Measurements from ENCODE around the gene SAMD1.
A peak's percentile ranks its signal among the peaks of the same experiment; 100 is the strongest.

The SAMD1 gene

DNA sequence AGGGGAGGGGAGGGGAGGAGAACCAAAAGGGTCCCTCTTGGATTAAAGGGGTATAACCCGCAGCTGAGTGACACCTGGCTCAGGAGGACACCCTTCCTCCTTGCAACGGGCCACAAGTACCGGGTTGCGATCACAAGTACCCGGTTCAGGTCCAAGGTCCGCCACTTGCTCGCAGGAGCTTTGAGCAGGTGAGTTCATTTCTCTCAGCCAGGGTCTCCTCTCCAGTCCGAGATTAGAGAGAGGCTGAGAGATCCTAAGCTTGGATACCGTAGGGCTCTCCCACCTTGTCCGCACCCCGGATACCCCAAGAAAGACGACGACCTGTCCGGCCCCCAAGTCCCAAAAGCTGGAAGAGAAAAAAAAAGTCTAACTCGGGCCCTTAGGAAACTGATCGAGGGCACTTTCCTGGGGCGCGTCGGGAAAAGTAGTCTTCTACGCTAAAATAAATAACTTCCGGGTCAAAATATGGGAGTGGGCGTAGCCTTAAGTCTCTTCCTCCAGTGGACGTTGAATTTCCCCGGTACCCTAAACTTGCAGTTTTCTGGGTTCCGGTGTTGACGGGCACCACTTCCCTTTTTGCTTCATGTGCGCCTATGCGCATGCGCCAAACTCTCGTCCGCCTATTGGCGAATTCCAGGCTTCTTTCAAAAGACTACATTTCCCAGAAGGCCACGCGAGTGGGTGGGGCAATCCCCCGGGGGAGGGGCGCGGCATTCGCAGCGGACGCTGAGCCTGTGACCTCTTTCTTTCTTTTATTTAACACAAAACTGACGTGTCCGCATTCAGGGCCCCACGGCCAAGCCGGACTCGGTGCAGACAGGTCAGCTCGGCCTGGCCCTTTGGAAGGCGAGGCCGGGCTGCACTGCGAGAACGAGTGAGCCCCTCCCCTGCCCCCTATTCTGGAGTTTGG is 9.4 kb downstream of the SAMD1 start:
- H2AFZ ChIP-seq (ENCODE audit: low read length): peak overlapping the region; percentile 90
- H3K4me2 ChIP-seq (ENCODE audit: insufficient read depth, low read length, poor library complexity, severe bottlenecking): peak overlapping the region; percentile 98
- H2BK12ac ChIP-seq (ENCODE audit: low read length): no peak overlapping the region
- H3K14ac ChIP-seq (ENCODE audit: low read length): no peak overlapping the region
- no peaks in the 10 kb centered on the region for H3K27me3 ChIP-seq (ENCODE audit: control insufficient read depth in 3 of 3, insufficient read depth in 3 of 3, low read depth in 1 of 3, low read length in 3 of 3)
- H3K36me3 ChIP-seq (replicated peaks in 1 of 2; ENCODE audit: control insufficient read depth in 2 of 2, insufficient read depth in 2 of 2, low read length in 2 of 2): no peaks in the 10 kb centered on the region
- DNase-seq (ENCODE audit: low spot score): peak; percentile 99
- H4K8ac ChIP-seq (ENCODE audit: low read depth, low read length): no peak overlapping the region
- peak overlapping the region; percentile 54 for H3K27ac ChIP-seq (replicated peaks; ENCODE audit: low read length)
- H2BK5ac ChIP-seq (ENCODE audit: low read length): peak overlapping the region; percentile 93
- H3K79me1 ChIP-seq (ENCODE audit: low read depth, low read length): no peaks in the 10 kb centered on the region
- no peak overlapping the region for H4K91ac ChIP-seq (ENCODE audit: low read depth, low read length, poor library complexity)
- no CpG with 5 or more reads among the region's 50 CpGs for WGBS, 2 donors (ENCODE audit: extremely low coverage in 2 of 2, insufficient read length in 2 of 2, insufficient replicate concordance in 1 of 2)
- peak overlapping the region; percentile 60 for H2AK5ac ChIP-seq (ENCODE audit: low read depth, low read length)
- H3K23ac ChIP-seq (ENCODE audit: low read depth, low read length, poor library complexity): peak overlapping the region; percentile 52
- H3K9me3 ChIP-seq (replicated peaks in 1 of 2; ENCODE audit: control insufficient read depth in 2 of 2, insufficient read depth in 1 of 2, low read depth in 1 of 2, low read length in 2 of 2): no peaks in the 10 kb centered on the region
- H3K18ac ChIP-seq (ENCODE audit: low read length): peak overlapping the region; percentile 91
- peak overlapping the region; percentile 62 to 89 for H3K4me3 ChIP-seq (ENCODE audit: low read length in 2 of 2)
- H3K9ac ChIP-seq (ENCODE audit: low read depth, low read length, poor library complexity): peak overlapping the region; percentile 72
- H2BK120ac ChIP-seq (ENCODE audit: low read depth, low read length): no peak overlapping the region
- peak overlapping the region; percentile 88 for H2BK15ac ChIP-seq (ENCODE audit: low read length)
- no peak overlapping the region for H3K4ac ChIP-seq (ENCODE audit: low read length)
- peaks cover 0 to 5% of the 10 kb centered on the region in 2 donors for H3K4me1 ChIP-seq (ENCODE audit: control insufficient read depth in 2 of 2, insufficient read depth in 1 of 2, low read depth in 1 of 2, low read length in 2 of 2)

GRCh38 chr19:14078411-14078810 is 12.1 kb downstream of the SAMD1 start:
- Histone ChIP-seq H3K9me3 (replicated peaks in 1 of 2; ENCODE audit: control insufficient read depth in 2 of 2, insufficient read depth in 1 of 2, low read depth in 1 of 2, low read length in 2 of 2) (no peaks in the 10 kb centered on the region), H3K23ac (ENCODE audit: low read depth, low read length, poor library complexity) (no peak overlapping the region), H3K14ac (ENCODE audit: low read length) (no peak overlapping the region), H2BK12ac (ENCODE audit: low read length) (no peak overlapping the region), H2BK120ac (ENCODE audit: low read depth, low read length) (no peak overlapping the region), H3K27ac (replicated peaks; ENCODE audit: low read length) (no peak overlapping the region), H3K36me3 (replicated peaks in 1 of 2; ENCODE audit: control insufficient read depth in 2 of 2, insufficient read depth in 2 of 2, low read length in 2 of 2) (no peaks in the 10 kb centered on the region), H2AK5ac (ENCODE audit: low read depth, low read length) (no peak overlapping the region), H3K4me2 (ENCODE audit: insufficient read depth, low read length, poor library complexity, severe bottlenecking) (no peak overlapping the region), H2BK15ac (ENCODE audit: low read length) (no peak overlapping the region), H4K91ac (ENCODE audit: low read depth, low read length, poor library complexity) (no peak overlapping the region), H3K18ac (ENCODE audit: low read length) (no peak overlapping the region), H2BK5ac (ENCODE audit: low read length) (no peak overlapping the region), H3K27me3 (ENCODE audit: control insufficient read depth in 3 of 3, insufficient read depth in 3 of 3, low read depth in 1 of 3, low read length in 3 of 3) (peaks cover 0 to 20% (median 5%) of the 10 kb centered on the region in 3 experiments), H3K9ac (ENCODE audit: low read depth, low read length, poor library complexity) (no peak overlapping the region), H3K79me1 (ENCODE audit: low read depth, low read length) (no peaks in the 10 kb centered on the region), H4K8ac (ENCODE audit: low read depth, low read length) (no peak overlapping the region), H2AFZ (ENCODE audit: low read length) (no peak overlapping the region), H3K4me1 (ENCODE audit: control insufficient read depth in 2 of 2, insufficient read depth in 1 of 2, low read depth in 1 of 2, low read length in 2 of 2) (peaks cover 7 to 14% of the 10 kb centered on the region in 2 donors), H3K4me3 (ENCODE audit: low read length in 2 of 2) (no peak overlapping the region), H3K4ac (ENCODE audit: low read length) (no peak overlapping the region)
- no CpG with 5 or more reads among the region's 2 CpGs for WGBS, 2 donors (ENCODE audit: extremely low coverage in 2 of 2, insufficient read length in 2 of 2, insufficient replicate concordance in 1 of 2)
- no peak for DNase-seq (ENCODE audit: low spot score)

GRCh38 chr19:14073925-14074838 is 16.4 kb downstream of the SAMD1 start:
- no CpG with 5 or more reads among the region's 44 CpGs for WGBS, 2 donors (ENCODE audit: extremely low coverage in 2 of 2, insufficient read length in 2 of 2, insufficient replicate concordance in 1 of 2)
- no peak overlapping the region for H2BK120ac ChIP-seq (ENCODE audit: low read depth, low read length)

More at GRCh38 chr19:14073925-14074838, 16.4 kb downstream of the SAMD1 start:
- Histone ChIP-seq H3K4me2 (ENCODE audit: insufficient read depth, low read length, poor library complexity, severe bottlenecking) (peak overlapping the region; percentile 89), H2BK5ac (ENCODE audit: low read length) (peak overlapping the region; percentile 53), H3K36me3 (replicated peaks in 1 of 2; ENCODE audit: control insufficient read depth in 2 of 2, insufficient read depth in 2 of 2, low read length in 2 of 2) (no peaks in the 10 kb centered on the region), H3K4ac (ENCODE audit: low read length) (peak overlapping the region; percentile 38), H4K8ac (ENCODE audit: low read depth, low read length) (no peak overlapping the region), H3K18ac (ENCODE audit: low read length) (peak overlapping the region; percentile 92), H3K9ac (ENCODE audit: low read depth, low read length, poor library complexity) (peak overlapping the region; percentile 78), H3K23ac (ENCODE audit: low read depth, low read length, poor library complexity) (peak overlapping the region; percentile 90), H2AFZ (ENCODE audit: low read length) (peak overlapping the region; percentile 95), H3K79me1 (ENCODE audit: low read depth, low read length) (no peaks in the 10 kb centered on the region), H2BK15ac (ENCODE audit: low read length) (peak overlapping the region; percentile 91), H3K27me3 (ENCODE audit: control insufficient read depth in 3 of 3, insufficient read depth in 3 of 3, low read depth in 1 of 3, low read length in 3 of 3) (peaks cover 0 to 36% (median 9%) of the 10 kb centered on the region in 3 experiments), H3K14ac (ENCODE audit: low read length) (no peak overlapping the region), H3K27ac (replicated peaks; ENCODE audit: low read length) (no peak overlapping the region), H4K91ac (ENCODE audit: low read depth, low read length, poor library complexity) (no peak overlapping the region), H3K4me1 (ENCODE audit: control insufficient read depth in 2 of 2, insufficient read depth in 1 of 2, low read depth in 1 of 2, low read length in 2 of 2) (peaks cover 11 to 14% of the 10 kb centered on the region in 2 donors), H3K9me3 (replicated peaks in 1 of 2; ENCODE audit: control insufficient read depth in 2 of 2, insufficient read depth in 1 of 2, low read depth in 1 of 2, low read length in 2 of 2) (no peaks in the 10 kb centered on the region), H2AK5ac (ENCODE audit: low read depth, low read length) (peak overlapping the region; percentile 60), H3K4me3 (ENCODE audit: low read length in 2 of 2) (peak overlapping the region; percentile 83 to 91), H2BK12ac (ENCODE audit: low read length) (peak overlapping the region; percentile 58)
- peak; percentile 33 for DNase-seq (ENCODE audit: low spot score)
